ENCODE data around the gene HAO1. TPM values are rescaled to one million over a fixed set of nuclear protein-coding genes. Genes with fewer than 3 reads are reported as not detected.

Gene HAO1
- total RNA-seq, 2 experiments from 2014 or later, result not detected

GRCh38 chr20:7971536-7972280 lies 31.4 kb upstream of the HAO1 start:
- H3K27me3 Mint-ChIP-seq, result peaks cover 4% of the 10 kb centered on the region
- TF ChIP-seq CTCF (IDR thresholded peaks at IDR 0.05), result no peak
- Histone ChIP-seq H3K4me1 (ENCODE audit: insufficient read depth, low read length) (no peaks in the 10 kb centered on the region), H3K27me3 (ENCODE audit: control insufficient read depth in 1 of 2, insufficient read depth in 2 of 2, low read length in 2 of 2) (no peaks in the 10 kb centered on the region), H3K36me3 (ENCODE audit: insufficient read depth, low read length) (no peaks in the 10 kb centered on the region), H3K4me3 (ENCODE audit: low read length) (no peak overlapping the region), H3K9me3 (ENCODE audit: control insufficient read depth in 1 of 2, insufficient read depth in 1 of 2, low read length in 2 of 2) (no peaks in the 10 kb centered on the region), H3K27ac (ENCODE audit: low read depth in 1 of 2, low read length in 2 of 2) (no peak overlapping the region)
- intact Hi-C loops (cut with DNase I, micrococcal nuclease), result no loop called here
- no peaks in the 10 kb centered on the region for H3K9me3 Mint-ChIP-seq
- ChIA-PET POLR2A (no interaction called here), CTCF (no interaction called here)
- no peaks in the 10 kb centered on the region for H3K36me3 Mint-ChIP-seq (ENCODE audit: low read depth)
- H3K4me3 Mint-ChIP-seq, result no peak overlapping the region
- H3K4me1 Mint-ChIP-seq (ENCODE audit: low read depth), result no peaks in the 10 kb centered on the region
- ATAC-seq (ENCODE audit: poor library complexity), result no peak
- no peak overlapping the region for H3K27ac Mint-ChIP-seq
- no peak for DNase-seq

GRCh38 chr20:7967199-7967844 lies 27.1 kb upstream of the HAO1 start:
- no peaks in the 10 kb centered on the region for H3K36me3 ChIP-seq (ENCODE audit: insufficient read depth, low read length)
- no peaks in the 10 kb centered on the region for H3K27me3 ChIP-seq (ENCODE audit: control insufficient read depth in 1 of 2, insufficient read depth in 2 of 2, low read length in 2 of 2)
- Mint-ChIP-seq H3K9me3 (no peaks in the 10 kb centered on the region), H3K27me3 (peaks cover 24% of the 10 kb centered on the region), H3K36me3 (ENCODE audit: low read depth) (no peaks in the 10 kb centered on the region), H3K27ac (no peak overlapping the region), H3K4me1 (ENCODE audit: low read depth) (no peaks in the 10 kb centered on the region), H3K4me3 (no peak overlapping the region)
- H3K27ac ChIP-seq (ENCODE audit: low read depth in 1 of 2, low read length in 2 of 2), result no peak overlapping the region
- intact Hi-C loops (cut with DNase I, micrococcal nuclease), result no loop called here
- H3K4me1 ChIP-seq (ENCODE audit: insufficient read depth, low read length), result no peaks in the 10 kb centered on the region
- DNase-seq (no peak), ATAC-seq (ENCODE audit: poor library complexity) (no peak)
- no peak overlapping the region for H3K4me3 ChIP-seq (ENCODE audit: low read length)
- ChIA-PET CTCF (no interaction called here), POLR2A (no interaction called here)
- H3K9me3 ChIP-seq (ENCODE audit: control insufficient read depth in 1 of 2, insufficient read depth in 1 of 2, low read length in 2 of 2), result no peaks in the 10 kb centered on the region
- no peak for TF ChIP-seq CTCF (IDR thresholded peaks at IDR 0.05)

GRCh38 chr20:7966176-7966575 lies 25.9 kb upstream of the HAO1 start:
- no peak for TF ChIP-seq CTCF (IDR thresholded peaks at IDR 0.05)
- Mint-ChIP-seq H3K36me3 (ENCODE audit: low read depth) (no peaks in the 10 kb centered on the region), H3K4me1 (ENCODE audit: low read depth) (no peaks in the 10 kb centered on the region), H3K9me3 (no peaks in the 10 kb centered on the region), H3K4me3 (no peak overlapping the region), H3K27ac (no peak overlapping the region), H3K27me3 (peaks cover 26% of the 10 kb centered on the region)
- Histone ChIP-seq H3K4me3 (ENCODE audit: low read length) (no peak overlapping the region), H3K27ac (ENCODE audit: low read depth in 1 of 2, low read length in 2 of 2) (no peak overlapping the region), H3K36me3 (ENCODE audit: insufficient read depth, low read length) (no peaks in the 10 kb centered on the region), H3K4me1 (ENCODE audit: insufficient read depth, low read length) (no peaks in the 10 kb centered on the region), H3K9me3 (ENCODE audit: control insufficient read depth in 1 of 2, insufficient read depth in 1 of 2, low read length in 2 of 2) (no peaks in the 10 kb centered on the region), H3K27me3 (ENCODE audit: control insufficient read depth in 1 of 2, insufficient read depth in 2 of 2, low read length in 2 of 2) (no peaks in the 10 kb centered on the region)
- ChIA-PET CTCF (no interaction called here), POLR2A (no interaction called here)
- DNase-seq (no peak), ATAC-seq (ENCODE audit: poor library complexity) (no peak)
- intact Hi-C loops (cut with DNase I, micrococcal nuclease), result no loop called here
